ENCODE measurements around the gene SMIM9. TPM values are rescaled to one million over a fixed set of nuclear protein-coding genes. Genes with fewer than 3 reads are reported as not detected.

SMIM9 gene
- total RNA-seq, 1 donor from 2014 or later, result not detected

DNA sequence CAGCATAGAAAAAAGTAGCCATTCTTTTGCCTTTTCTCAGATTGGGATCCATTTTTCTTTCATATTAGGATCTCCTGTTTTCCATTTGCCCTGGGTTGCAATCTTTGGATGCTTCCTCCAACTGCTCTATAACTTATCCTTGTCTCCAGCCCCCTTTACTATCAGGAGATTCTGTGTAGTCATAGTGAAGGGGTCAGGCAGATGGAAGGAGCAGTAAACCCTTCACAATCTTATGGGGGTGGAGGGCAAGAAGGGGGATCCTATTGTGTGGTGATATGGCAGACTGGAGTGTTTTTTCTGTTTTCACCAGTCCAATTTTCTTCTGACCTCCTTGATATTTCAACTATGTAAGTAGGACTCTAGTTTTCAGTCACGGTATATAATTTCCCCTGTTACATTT is 1.7 kb upstream of the SMIM9 start:
- no peak for DNase-seq (ENCODE audit: low read depth)
- TF ChIP-seq, protein P1, sequence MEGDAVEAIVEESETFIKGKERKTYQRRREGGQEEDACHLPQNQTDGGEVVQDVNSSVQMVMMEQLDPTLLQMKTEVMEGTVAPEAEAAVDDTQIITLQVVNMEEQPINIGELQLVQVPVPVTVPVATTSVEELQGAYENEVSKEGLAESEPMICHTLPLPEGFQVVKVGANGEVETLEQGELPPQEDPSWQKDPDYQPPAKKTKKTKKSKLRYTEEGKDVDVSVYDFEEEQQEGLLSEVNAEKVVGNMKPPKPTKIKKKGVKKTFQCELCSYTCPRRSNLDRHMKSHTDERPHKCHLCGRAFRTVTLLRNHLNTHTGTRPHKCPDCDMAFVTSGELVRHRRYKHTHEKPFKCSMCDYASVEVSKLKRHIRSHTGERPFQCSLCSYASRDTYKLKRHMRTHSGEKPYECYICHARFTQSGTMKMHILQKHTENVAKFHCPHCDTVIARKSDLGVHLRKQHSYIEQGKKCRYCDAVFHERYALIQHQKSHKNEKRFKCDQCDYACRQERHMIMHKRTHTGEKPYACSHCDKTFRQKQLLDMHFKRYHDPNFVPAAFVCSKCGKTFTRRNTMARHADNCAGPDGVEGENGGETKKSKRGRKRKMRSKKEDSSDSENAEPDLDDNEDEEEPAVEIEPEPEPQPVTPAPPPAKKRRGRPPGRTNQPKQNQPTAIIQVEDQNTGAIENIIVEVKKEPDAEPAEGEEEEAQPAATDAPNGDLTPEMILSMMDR (IDR thresholded peaks at IDR 0.05; ENCODE audit: insufficient read depth, low read length, severe bottlenecking), result no peak
- FAIRE-seq, result no peak

DNA sequence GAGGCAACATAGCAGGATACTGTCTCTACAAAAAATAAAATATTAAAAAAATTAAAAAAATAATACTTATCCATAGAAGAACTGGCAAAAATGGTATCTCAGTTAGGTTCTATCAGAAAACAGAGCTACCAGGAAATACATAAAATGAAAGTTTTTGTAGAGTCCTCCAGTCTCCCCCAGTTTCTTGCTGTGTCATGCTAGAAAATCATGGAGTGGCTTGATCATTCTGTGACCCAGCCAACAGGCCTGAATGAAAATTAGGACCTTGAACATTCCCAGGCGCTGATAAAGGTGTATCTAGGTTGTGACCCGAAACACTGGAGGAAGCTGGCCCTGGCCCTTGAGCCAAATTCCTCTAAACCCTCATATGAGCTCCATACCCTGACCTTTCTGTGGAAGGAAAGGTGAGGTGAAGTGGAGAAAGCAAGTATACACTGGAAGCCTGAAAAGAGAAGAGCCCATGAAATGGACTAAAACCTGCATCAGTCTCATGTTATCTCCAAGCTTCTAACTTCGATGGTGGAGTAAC is 652 bp downstream of the SMIM9 start:
- H3K36me3 ChIP-seq (ENCODE audit: control insufficient read depth, insufficient read depth, low read length), result no peaks in the 10 kb centered on the region
- H3K27me3 ChIP-seq (ENCODE audit: control insufficient read depth, insufficient read depth, low read length), result no peaks in the 10 kb centered on the region
- no peak overlapping the region for H3K4me3 ChIP-seq (ENCODE audit: low read depth, low read length)
- TF ChIP-seq, protein P1 (IDR thresholded peaks at IDR 0.05; ENCODE audit: insufficient read depth, low read length, severe bottlenecking), result no peak
- FAIRE-seq, result no peak
- no peak for DNase-seq (ENCODE audit: low read depth)

More for the DNA sequence above, 1.7 kb upstream of the SMIM9 start:
- Histone ChIP-seq H3K4me3 (ENCODE audit: low read depth, low read length) (no peak overlapping the region), H3K36me3 (ENCODE audit: control insufficient read depth, insufficient read depth, low read length) (no peaks in the 10 kb centered on the region), H3K27me3 (ENCODE audit: control insufficient read depth, insufficient read depth, low read length) (no peaks in the 10 kb centered on the region)

DNA sequence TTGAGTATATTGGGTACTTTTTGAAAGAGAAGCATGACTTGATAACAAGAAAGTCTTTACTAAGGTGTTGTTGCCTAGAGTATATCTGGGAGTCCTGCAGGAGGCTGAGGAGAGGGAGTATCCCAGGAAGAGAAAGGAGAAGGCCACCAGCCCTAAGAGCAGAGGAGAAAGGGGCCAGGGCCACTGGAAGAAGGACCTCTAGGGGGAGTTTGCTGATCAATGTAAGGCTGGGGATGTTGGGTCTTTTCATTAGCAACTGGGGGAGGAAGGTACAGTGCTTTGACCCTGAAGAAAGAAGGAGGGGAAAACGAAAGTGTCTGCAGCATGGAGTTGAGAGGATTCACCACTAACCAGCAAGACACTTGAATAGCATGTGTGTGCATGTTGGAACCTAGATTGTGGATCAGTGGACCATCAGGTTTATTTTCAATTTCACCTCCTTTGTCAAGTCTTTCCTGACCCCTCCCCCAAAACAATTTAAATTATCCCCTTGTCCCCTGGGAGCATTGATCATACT is 4.5 kb downstream of the SMIM9 start:
- H3K4me3 ChIP-seq (ENCODE audit: low read depth, low read length), result no peak overlapping the region
- DNase-seq (ENCODE audit: low read depth), result no peak
- no peak for FAIRE-seq
- no peaks in the 10 kb centered on the region for H3K27me3 ChIP-seq (ENCODE audit: control insufficient read depth, insufficient read depth, low read length)
- TF ChIP-seq, protein P1 (IDR thresholded peaks at IDR 0.05; ENCODE audit: insufficient read depth, low read length, severe bottlenecking), result no peak
- no peaks in the 10 kb centered on the region for H3K36me3 ChIP-seq (ENCODE audit: control insufficient read depth, insufficient read depth, low read length)

DNA sequence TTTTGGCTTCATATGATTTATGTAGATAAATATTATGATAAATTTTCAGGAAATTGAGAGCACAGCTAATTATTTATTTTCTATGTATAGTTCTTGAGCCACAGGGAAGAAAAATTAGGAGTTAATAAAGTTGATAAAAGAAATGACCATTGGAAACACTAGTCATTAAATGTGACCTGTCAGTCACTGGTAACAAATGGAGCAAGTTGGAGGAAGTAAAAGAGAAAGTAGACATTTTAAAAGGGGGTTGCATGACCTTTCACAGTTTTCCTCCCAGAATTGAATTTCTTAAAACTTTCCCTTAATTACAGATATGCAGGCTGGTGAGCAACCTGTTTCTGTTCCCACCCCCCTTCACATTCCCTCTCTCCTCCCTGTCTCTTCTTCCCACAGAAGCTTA is 5.3 kb downstream of the SMIM9 start:
- H3K4me3 ChIP-seq (ENCODE audit: low read depth, low read length), result no peak overlapping the region
- H3K36me3 ChIP-seq (ENCODE audit: control insufficient read depth, insufficient read depth, low read length), result no peaks in the 10 kb centered on the region
- DNase-seq (ENCODE audit: low read depth), result no peak
- FAIRE-seq, result no peak
- TF ChIP-seq, protein P1 (IDR thresholded peaks at IDR 0.05; ENCODE audit: insufficient read depth, low read length, severe bottlenecking), result no peak
- no peaks in the 10 kb centered on the region for H3K27me3 ChIP-seq (ENCODE audit: control insufficient read depth, insufficient read depth, low read length)

DNA sequence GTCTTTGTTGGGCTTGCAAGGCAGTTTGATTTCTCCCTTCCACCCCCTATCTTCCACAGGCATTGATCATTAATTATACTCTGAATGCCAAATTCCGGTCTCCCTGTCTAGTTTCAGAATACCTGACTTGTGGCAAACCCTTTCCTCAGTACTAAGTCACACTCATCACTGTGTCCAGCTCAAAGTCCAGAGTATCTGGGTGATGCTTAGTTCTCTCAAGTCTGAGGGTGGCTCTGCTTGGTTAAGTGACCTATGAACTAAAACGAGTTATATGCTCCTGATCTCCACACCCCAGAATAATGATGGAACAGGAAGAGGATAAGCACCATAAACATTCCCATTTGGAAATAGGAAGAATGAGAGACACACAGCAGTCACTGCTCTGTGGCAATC is 6.5 kb downstream of the SMIM9 start:
- no peaks in the 10 kb centered on the region for H3K27me3 ChIP-seq (ENCODE audit: control insufficient read depth, insufficient read depth, low read length)
- no peak for FAIRE-seq

More for the DNA sequence above, 6.5 kb downstream of the SMIM9 start:
- TF ChIP-seq, protein P1 (IDR thresholded peaks at IDR 0.05; ENCODE audit: insufficient read depth, low read length, severe bottlenecking), result no peak
- H3K4me3 ChIP-seq (ENCODE audit: low read depth, low read length), result no peak overlapping the region
- no peak for DNase-seq (ENCODE audit: low read depth)
- no peaks in the 10 kb centered on the region for H3K36me3 ChIP-seq (ENCODE audit: control insufficient read depth, insufficient read depth, low read length)

Measured in bronchial epithelial cell (primary cell).